HG03135 (cell line): ENCODE measurements around the gene RNASE12.
"Not testable (repeated sequence)": the region's sequence is repeated elsewhere in the genome, so short reads cannot be mapped to it uniquely, and the experiment has no call there.

Experiments
- ATAC-seq: cut with Tn5 transposase; IDR thresholded peaks from one replicate; pipeline ENCODE4 v1.9.1; 2021; ENCODE audit warnings: mild to moderate bottlenecking, moderate library complexity; ENCODE audit not compliant: unreplicated experiment

RNASE12 gene

GRCh38 chr14:20583142-20583541 is 8.0 kb downstream of the RNASE12 start:
- ATAC-seq = no peak

GRCh38 chr14:20580242-20580641 is 10.9 kb downstream of the RNASE12 start:
- ATAC-seq = no peak

- no peak for ATAC-seq
Observed at GRCh38 chr14:20578784-20579502, 12.2 kb downstream of the RNASE12 start.

- ATAC-seq = no peak
Observed at GRCh38 chr14:20578325-20578724, 12.9 kb downstream of the RNASE12 start.

- not testable (repeated sequence) for ATAC-seq
Observed at GRCh38 chr14:20572382-20572990, 18.7 kb downstream of the RNASE12 start.

- ATAC-seq = not testable (repeated sequence)
Observed at GRCh38 chr14:20570720-20571119, 20.5 kb downstream of the RNASE12 start.

- ATAC-seq = not testable (repeated sequence)
Observed at GRCh38 chr14:20569865-20570264, 21.3 kb downstream of the RNASE12 start.

GRCh38 chr14:20569066-20569465 is 22.1 kb downstream of the RNASE12 start:
- ATAC-seq = no peak

- no peak for ATAC-seq
Observed at GRCh38 chr14:20568393-20568792, 22.8 kb downstream of the RNASE12 start.

GRCh38 chr14:20567199-20567598 is 24.0 kb downstream of the RNASE12 start:
- not testable (repeated sequence) for ATAC-seq

- ATAC-seq = no peak
Observed at GRCh38 chr14:20564501-20564997, 26.6 kb downstream of the RNASE12 start.

GRCh38 chr14:20563971-20564370 is 27.2 kb downstream of the RNASE12 start:
- ATAC-seq = no peak

GRCh38 chr14:20560961-20561360 is 30.2 kb downstream of the RNASE12 start, which contains the start of gene RNASE9:
RNASE9 (minus strand) TSS chr14:20561047.
- no peak for ATAC-seq

GRCh38 chr14:20559461-20559904 is 31.7 kb downstream of the RNASE12 start:
- ATAC-seq = no peak

- no peak for ATAC-seq
Observed at GRCh38 chr14:20557212-20557542, 34.0 kb downstream of the RNASE12 start.

- no peak for ATAC-seq
Observed at GRCh38 chr14:20556500-20557211, 34.5 kb downstream of the RNASE12 start.

- ATAC-seq = no peak
Observed at GRCh38 chr14:20555845-20556244, 35.3 kb downstream of the RNASE12 start.

GRCh38 chr14:20553024-20553423 is 38.2 kb downstream of the RNASE12 start:
- ATAC-seq = no peak

- no peak for ATAC-seq
Observed at GRCh38 chr14:20551606-20552005, 39.6 kb downstream of the RNASE12 start.

GRCh38 chr14:20550926-20551325 is 40.2 kb downstream of the RNASE12 start:
- ATAC-seq = no peak

GRCh38 chr14:20548414-20549158 is 42.6 kb downstream of the RNASE12 start:
- ATAC-seq = no peak
